NCI-H1694 (cell line): ENCODE results near the gene ITGA3.

Experiments
- DNase-seq: peaks from one replicate; lab custom pipeline; 2025; lab: John Stamatoyannopoulos, UW

Gene ITGA3

GRCh38 chr17:50129728-50130558 is 74.0 kb downstream of the ITGA3 start, which contains the start of gene SAMD14:
Gene SAMD14, minus strand, starts transcription at chr17:50130160. Its CDS starts 5,201 bp downstream, at chr17:50124959.
- peak; percentile 30 for DNase-seq

GRCh38 chr17:50130559-50131305 is 74.8 kb downstream of the ITGA3 start:
- DNase-seq = no peak

DNA sequence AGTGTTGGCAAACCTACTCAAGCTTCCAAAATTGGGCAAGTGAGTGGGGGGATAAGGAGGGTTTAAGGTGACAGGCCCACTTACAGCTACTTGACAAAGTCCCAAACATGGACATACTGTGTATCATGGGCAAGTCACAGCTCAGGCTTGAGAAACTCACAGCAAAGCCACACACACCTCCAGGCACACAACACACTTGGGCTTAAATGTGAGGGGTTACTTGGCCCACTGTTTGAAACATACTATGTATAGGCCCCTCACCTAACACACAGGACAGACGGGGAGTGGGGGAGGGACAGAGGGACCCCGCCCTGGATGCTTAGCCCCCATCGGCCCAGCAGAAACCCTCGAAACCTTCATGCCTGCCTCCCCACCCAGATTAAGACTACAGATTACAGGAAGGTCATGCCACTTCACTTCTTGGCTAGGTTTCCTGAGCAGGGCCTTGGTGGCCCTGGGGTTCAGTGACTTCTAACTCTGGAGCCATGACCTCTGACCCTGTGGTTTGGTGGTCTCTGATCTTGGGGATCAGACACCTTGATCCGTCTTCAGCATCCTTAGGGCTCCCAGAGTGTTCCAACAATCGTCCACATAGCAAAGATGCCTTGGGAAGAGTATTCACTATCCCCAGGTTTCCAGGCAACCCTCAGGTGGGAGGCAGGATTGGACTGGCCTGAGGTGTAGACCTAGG is 76.3 kb downstream of the ITGA3 start:
- DNase-seq = no peak

DNA sequence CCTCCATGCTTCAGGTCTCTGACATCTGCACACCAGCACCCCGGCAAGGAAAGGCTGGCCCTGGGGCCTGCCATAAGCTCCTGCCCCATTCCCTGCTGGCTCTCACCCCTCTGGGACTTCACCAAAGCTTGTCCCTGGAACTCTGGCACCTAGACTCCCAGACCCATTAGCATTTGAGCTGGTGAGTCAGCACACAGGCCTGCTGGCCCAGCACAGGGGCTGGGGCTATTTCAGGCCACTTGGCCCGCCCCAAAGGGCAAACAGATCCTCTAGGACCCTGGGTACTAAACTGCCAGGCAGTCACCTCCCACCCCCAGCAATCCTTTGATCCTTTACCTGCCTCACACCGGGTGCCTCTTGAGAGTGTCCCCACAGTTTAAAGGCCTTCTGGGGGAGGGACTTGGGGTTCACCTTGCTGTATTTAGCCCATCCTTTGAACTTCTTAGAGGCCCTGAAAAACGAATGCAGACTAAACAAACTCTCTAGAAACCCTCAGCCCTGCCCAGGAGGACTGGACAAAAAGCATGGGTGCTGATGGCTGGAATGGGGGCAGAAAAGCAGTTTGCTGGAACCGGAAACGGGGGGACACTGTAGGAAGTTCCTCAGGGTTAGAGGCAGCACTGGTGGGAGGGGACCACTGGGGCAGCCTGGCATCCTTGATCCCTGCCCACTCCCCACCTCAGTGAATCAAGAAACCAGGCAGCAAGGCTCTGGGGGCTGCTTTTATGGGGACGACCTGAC is 77.3 kb downstream of the ITGA3 start:
- no peak for DNase-seq

- DNase-seq = no peak
These were observed 77.8 kb downstream of the ITGA3 start for GRCh38 chr17:50133769-50134099.

DNA sequence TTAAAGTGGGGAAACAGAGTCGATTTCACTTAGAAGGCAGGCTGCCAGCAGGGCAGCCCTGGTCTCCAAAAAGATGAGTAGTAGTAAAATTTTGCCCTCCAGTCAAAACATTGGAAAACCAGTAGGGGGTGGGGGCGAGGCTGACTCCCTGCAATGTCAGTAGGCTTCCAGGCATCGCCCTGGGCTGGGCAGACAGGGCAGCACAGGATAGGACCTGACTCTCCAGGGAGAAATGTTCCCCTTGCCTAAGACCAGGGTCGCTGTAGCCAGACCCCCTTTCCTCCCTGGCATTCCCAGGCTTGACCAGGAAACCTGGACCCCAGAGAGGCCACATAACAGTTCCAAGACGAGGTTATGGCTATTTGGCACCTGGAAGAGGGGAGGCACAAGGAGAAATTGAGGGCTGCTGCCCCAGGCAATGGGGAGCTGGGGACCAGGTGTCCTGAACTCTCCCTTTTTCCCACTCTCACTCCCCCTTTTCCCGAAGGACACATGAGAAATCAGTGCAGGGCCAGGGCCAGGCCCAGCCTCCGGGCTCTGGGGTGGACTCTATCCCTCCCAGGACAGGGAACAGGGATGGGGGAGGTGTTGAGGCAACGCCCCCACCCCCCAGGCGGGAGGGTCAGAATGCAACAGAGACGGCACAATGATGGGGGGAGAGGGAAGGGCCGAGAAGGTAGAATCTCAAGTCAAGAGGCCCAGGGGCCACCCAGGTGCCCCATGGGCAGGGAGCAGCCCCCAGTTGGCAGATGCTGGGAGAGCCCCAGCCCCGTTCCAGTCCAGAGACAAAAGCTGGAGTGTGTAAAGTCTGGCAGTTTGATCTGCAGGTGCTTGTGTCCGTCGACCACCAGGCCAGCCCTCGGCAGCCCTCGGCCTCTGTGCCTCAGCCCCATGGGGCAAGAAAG is 78.5 kb downstream of the ITGA3 start:
- no peak for DNase-seq

GRCh38 chr17:50135316-50136095 is 79.6 kb downstream of the ITGA3 start:
- no peak for DNase-seq

GRCh38 chr17:50136096-50136687 is 80.3 kb downstream of the ITGA3 start:
- no peak for DNase-seq

DNA sequence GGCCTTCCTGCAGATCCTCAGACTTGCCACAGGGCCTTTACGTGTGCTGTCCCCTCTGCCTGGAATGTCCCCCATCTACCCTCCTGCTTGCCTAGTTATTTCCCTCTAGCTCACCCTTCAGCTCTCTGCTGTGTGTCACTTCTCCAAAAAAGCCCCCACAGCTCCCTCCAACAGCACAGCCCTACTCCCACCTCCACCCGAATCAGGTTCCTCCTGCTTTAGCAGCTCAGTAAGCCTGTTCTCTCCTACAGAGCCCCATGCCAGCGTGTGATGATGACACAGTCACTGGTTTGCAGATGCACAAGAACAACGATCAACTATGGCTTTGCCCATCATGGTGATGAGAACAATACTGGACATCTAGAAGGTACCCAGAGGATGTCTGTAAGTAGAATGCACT is 81.1 kb downstream of the ITGA3 start:
- no peak for DNase-seq

DNA sequence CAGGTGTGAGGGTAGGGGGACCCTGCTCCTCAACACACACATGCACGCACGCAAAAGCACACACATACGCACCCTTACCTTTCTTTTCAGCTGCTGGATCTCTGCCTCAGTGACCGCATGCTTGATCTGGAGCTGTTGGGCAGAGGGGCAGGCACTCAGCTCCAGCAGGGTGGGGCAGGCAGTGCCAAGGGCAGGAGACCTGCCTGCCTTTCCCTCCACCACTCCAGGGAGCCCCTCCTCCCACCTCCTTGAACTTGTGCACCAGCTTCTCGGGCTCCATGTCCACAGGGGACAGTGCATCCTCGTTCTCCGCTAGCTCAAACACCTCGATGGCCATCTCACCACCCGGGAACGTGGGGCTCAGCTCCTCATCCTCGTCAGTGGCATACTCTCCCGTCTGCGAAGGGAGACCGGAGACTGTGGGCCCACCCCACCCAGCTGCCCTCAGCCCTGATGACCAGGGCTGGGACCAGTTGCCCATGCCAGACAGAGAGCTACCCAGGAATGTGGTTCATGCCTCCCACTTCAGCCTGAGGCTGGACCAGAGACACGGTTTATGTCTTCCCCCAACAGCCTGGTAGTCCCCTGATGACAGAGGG is 83.4 kb downstream of the ITGA3 start:
- no peak for DNase-seq
